ENCODE results near the gene APBB3. TPM values are rescaled to one million over a fixed set of nuclear protein-coding genes. Genes with fewer than 3 reads are reported as not detected.

The APBB3 gene
- total and polyA plus RNA-seq, 9 of the 15 experiments (the other 6 are each of a cell fraction or from before 2014, with no cell fraction given) = 0.17 to 24.3 (median 9.5) TPM

DNA sequence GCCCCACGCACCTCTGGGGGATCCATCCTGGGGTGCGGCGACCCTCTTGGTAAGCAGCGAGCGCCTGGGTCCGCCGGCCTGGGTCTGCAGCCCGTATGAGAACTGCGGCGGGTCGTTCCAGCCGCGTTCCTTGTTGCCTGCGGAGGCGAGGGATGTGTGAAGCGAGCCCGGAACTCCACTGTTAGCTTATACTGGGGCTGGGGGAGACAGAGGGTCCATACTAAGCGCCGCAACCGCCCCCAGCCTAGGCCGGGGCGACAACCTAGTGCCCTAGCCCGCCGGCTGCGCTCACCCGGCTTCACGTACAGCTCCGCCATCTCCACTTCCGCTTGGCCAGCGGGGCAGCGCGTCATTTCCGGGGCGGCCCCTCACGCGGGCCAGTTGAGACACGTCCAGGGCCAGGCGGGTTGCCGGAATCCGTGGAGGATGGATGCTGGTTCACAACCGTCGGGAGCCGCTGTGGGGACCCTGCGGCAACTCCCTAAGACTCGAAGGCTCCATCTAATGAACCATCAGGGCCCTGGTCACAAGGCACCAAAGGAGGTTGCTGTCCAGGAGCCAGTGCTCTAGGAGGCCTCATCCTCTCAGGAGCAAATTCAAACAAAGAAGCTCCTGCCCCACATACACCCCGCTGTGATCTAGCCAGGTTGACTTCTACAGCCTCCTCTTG, 7.1 kb downstream of the APBB3 start, which contains the start of gene SRA1 (continued):
- TF ChIP-seq SIN3B (IDR thresholded peaks at IDR 0.05; ENCODE audit: low read depth) = peak; percentile 77
- no peak for TF ChIP-seq ZNF586 (CRISPR knock-in tag; conservative IDR thresholded peaks at IDR 0.05)
- TF ChIP-seq RB1 (IDR thresholded peaks at IDR 0.05; ENCODE audit: low read depth) = peak; percentile 55
- TF ChIP-seq, protein P1, sequence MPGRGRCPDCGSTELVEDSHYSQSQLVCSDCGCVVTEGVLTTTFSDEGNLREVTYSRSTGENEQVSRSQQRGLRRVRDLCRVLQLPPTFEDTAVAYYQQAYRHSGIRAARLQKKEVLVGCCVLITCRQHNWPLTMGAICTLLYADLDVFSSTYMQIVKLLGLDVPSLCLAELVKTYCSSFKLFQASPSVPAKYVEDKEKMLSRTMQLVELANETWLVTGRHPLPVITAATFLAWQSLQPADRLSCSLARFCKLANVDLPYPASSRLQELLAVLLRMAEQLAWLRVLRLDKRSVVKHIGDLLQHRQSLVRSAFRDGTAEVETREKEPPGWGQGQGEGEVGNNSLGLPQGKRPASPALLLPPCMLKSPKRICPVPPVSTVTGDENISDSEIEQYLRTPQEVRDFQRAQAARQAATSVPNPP (IDR thresholded peaks at IDR 0.05; ENCODE audit: borderline replicate concordance, insufficient read depth, insufficient read length) = no peak
- 0 out of 2 replicates have a peak, but pooled peaks have one; percentile 26 for TF ChIP-seq FOSL1 (tag; conservative IDR thresholded peaks at IDR 0.05)
- 0 out of 2 replicates have a peak, but pooled peaks have one; percentile 19 for TF ChIP-seq NCOR1 (IDR thresholded peaks at IDR 0.05)
- TF ChIP-seq, protein P2, sequence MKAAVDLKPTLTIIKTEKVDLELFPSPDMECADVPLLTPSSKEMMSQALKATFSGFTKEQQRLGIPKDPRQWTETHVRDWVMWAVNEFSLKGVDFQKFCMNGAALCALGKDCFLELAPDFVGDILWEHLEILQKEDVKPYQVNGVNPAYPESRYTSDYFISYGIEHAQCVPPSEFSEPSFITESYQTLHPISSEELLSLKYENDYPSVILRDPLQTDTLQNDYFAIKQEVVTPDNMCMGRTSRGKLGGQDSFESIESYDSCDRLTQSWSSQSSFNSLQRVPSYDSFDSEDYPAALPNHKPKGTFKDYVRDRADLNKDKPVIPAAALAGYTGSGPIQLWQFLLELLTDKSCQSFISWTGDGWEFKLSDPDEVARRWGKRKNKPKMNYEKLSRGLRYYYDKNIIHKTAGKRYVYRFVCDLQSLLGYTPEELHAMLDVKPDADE (conservative IDR thresholded peaks at IDR 0.05; ENCODE audit: control insufficient read depth, low read depth, low read length) = peak; percentile 78
- TF ChIP-seq, protein P3, sequence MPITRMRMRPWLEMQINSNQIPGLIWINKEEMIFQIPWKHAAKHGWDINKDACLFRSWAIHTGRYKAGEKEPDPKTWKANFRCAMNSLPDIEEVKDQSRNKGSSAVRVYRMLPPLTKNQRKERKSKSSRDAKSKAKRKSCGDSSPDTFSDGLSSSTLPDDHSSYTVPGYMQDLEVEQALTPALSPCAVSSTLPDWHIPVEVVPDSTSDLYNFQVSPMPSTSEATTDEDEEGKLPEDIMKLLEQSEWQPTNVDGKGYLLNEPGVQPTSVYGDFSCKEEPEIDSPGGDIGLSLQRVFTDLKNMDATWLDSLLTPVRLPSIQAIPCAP (CRISPR knock-in tag; IDR thresholded peaks at IDR 0.05; ENCODE audit: borderline replicate concordance) = no peak
- TF ChIP-seq ZFP36 (IDR thresholded peaks at IDR 0.05; ENCODE audit: low read depth, low read length, partially characterized antibody) = no peak
- TF ChIP-seq CREM (IDR thresholded peaks at IDR 0.05; ENCODE audit: low read depth) = peak; percentile 97
- TF ChIP-seq ZNF175 (CRISPR knock-in tag; IDR thresholded peaks at IDR 0.05; ENCODE audit: low read depth) = no peak
- no peak for TF ChIP-seq HDGF (IDR thresholded peaks at IDR 0.05)
- peak; percentile 37; the same call in 1 of the 2 replicates for TF ChIP-seq ERF (CRISPR knock-in tag; IDR thresholded peaks at IDR 0.05)
- peak in 1 of 2 experiments; percentile 58; a peak in 1 of 4 replicates for TF ChIP-seq TEAD1 (CRISPR knock-in tag; IDR thresholded peaks at IDR 0.05)
- TF ChIP-seq, protein P4, sequence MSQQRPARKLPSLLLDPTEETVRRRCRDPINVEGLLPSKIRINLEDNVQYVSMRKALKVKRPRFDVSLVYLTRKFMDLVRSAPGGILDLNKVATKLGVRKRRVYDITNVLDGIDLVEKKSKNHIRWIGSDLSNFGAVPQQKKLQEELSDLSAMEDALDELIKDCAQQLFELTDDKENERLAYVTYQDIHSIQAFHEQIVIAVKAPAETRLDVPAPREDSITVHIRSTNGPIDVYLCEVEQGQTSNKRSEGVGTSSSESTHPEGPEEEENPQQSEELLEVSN (IDR thresholded peaks at IDR 0.05; ENCODE audit: borderline replicate concordance in 1 of 2, extremely low read depth in 1 of 2, insufficient read depth in 1 of 2, insufficient read length in 1 of 2, low read depth in 1 of 2, low read length in 1 of 2, poor library complexity in 1 of 2, severe bottlenecking in 1 of 2) = peak in 1 of 2 experiments; percentile 75
- peak; percentile 96 for TF ChIP-seq GABPB1 (CRISPR knock-in tag; IDR thresholded peaks at IDR 0.05)
- peak; percentile 48 to 76 for TF ChIP-seq MAZ (CRISPR knock-in tag; conservative IDR thresholded peaks at IDR 0.05 in 1 of 2, IDR thresholded peaks at IDR 0.05 in 1 of 2)
- peak; percentile 90 for TF ChIP-seq CREB1 (IDR thresholded peaks at IDR 0.05)
- peak; percentile 94 for TF ChIP-seq CREB1 (CRISPR knock-in tag; IDR thresholded peaks at IDR 0.05)
- no peak for TF ChIP-seq PTRF (tag; IDR thresholded peaks at IDR 0.05)
- TF ChIP-seq SMARCE1 (IDR thresholded peaks at IDR 0.05) = no peak
- peak; percentile 94 for TF ChIP-seq POLR2B (IDR thresholded peaks at IDR 0.05; ENCODE audit: low read depth, partially characterized antibody)
- no peak for TF ChIP-seq NR2C2 (CRISPR knock-in tag; IDR thresholded peaks at IDR 0.05)
- TF ChIP-seq NR2C2 (tag; IDR thresholded peaks at IDR 0.05) = peak; percentile 75
- no peak for TF ChIP-seq MCM7 (IDR thresholded peaks at IDR 0.05)

Data from K562 (cell line).